GM18517 (cell line): Measurements from ENCODE around the gene USP3.
"Not testable (repeated sequence)": the region's sequence is repeated elsewhere in the genome, so short reads cannot be mapped to it uniquely, and the experiment has no call there.

Experiments used
- ATAC-seq: cut with Tn5 transposase; IDR thresholded peaks from one replicate; pipeline ENCODE4 v1.9.1; 2021; ENCODE audit warnings: mild to moderate bottlenecking, moderate library complexity; ENCODE audit not compliant: unreplicated experiment

The USP3 gene

GRCh38 chr15:63509955-63510940 lies 5.9 kb downstream of the USP3 start:
- no peak for ATAC-seq

- no peak for ATAC-seq
These were observed 7.8 kb downstream of the USP3 start for GRCh38 chr15:63512148-63512547.

GRCh38 chr15:63513271-63513670 lies 8.9 kb downstream of the USP3 start:
- no peak for ATAC-seq

DNA sequence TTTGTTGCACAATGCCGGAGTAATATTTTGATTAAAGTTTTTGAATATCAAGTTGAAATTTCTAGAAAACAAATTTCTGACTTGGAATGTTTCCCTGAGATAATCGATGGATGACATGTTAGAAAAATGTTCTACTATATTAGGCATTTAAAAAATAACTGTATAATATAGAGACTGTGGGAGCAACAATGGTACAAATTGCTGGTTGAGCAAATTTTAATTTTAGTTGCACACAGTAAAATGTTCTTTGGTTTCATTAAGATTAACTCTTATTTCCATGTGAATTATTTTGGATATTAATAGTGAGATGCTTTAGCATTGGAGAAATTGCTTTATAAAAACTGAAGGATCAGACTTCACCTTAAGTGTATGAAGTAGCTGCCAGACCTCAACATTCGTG lies 9.3 kb downstream of the USP3 start:
- no peak for ATAC-seq

- no peak for ATAC-seq
These were observed 10.1 kb downstream of the USP3 start for GRCh38 chr15:63514531-63514943.

GRCh38 chr15:63517202-63517601 lies 12.8 kb downstream of the USP3 start:
- no peak for ATAC-seq

GRCh38 chr15:63517628-63518027 lies 13.2 kb downstream of the USP3 start:
- ATAC-seq, result no peak

GRCh38 chr15:63519041-63519440 lies 14.6 kb downstream of the USP3 start:
- no peak for ATAC-seq

GRCh38 chr15:63519548-63520178 lies 15.3 kb downstream of the USP3 start:
- ATAC-seq, result no peak

- ATAC-seq, result not testable (repeated sequence)
These were observed 16.1 kb downstream of the USP3 start for GRCh38 chr15:63520462-63520861.

DNA sequence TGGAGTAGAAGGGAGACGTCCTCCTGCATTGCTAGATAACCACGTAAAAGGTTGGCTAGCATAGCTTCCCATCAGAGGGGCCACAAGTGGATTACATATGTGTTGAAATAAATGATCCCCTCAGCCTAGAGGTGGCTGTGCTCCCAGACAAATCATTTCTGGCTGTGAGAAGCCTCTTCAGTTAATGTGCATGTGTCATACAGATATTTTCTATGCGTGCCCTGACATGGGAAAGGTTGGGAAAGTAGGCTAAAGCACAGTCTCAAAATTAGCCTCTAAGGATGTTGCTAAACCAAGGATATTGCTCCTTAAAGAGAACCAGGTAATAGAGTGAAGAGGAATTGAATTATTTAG lies 17.8 kb downstream of the USP3 start:
- no peak for ATAC-seq

- no peak for ATAC-seq
These were observed 19.1 kb downstream of the USP3 start for GRCh38 chr15:63523306-63523990.

DNA sequence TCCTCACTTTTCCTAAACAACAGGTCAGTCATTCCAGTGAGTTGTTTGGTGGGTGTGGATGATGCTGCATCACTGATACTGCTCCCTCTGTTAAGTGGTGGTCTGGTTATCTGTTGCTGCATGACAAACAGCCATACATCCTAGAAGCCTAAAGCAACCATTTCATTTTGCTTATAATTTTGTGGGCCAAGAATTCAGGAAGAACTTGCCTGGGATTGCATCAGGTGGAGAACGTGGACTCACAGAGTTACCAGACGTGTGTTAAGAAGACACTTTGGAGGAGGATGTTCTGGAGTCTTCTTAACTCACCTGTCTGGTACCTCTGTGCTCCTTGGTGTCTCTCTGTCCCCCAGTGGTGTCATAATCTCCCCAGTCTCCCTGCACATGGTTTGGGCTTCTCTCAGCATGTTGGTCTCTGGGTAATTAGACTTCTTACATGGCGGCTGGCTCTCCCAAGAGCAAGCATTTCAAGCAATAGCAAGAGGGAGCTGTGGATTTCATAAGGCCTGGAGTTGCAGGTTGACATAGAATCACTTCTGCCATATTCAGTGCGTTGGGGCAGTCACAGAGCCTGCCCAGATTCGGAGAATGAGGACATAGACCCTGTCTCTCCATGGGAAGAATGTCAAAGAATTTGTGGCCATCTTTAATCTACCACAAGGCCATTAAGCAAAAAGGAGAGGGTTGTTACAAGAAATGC lies 20.1 kb downstream of the USP3 start:
- no peak for ATAC-seq

GRCh38 chr15:63526401-63526800 lies 22.0 kb downstream of the USP3 start:
- ATAC-seq, result no peak

DNA sequence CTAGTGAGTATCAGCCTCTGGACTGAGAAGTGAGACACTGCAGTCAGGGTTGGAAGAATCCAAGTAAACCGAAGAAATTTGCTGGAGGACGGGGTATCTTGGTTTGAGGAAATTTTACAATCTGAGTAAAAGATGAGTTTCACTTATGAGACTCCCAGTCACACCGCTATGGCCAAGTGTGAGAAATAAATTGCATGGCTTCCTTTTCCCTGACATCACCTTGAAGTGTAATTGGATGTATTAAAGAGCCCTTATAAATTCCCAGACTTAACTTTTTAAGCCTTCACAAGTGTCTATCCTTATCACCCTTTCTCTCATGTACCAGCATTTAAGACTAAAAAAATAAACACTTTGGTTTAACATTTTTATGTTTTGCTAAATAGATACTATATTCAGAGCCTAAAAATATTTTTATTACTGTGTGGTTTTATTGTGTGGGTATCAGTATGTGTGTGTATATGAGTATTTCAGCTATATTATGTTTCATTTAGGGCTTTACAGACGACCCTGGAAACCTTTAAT lies 23.8 kb downstream of the USP3 start:
- ATAC-seq, result no peak

- ATAC-seq, result no peak
These were observed 25.8 kb downstream of the USP3 start for GRCh38 chr15:63530235-63530634.

- ATAC-seq, result no peak
These were observed 26.4 kb downstream of the USP3 start for GRCh38 chr15:63530752-63531299.

DNA sequence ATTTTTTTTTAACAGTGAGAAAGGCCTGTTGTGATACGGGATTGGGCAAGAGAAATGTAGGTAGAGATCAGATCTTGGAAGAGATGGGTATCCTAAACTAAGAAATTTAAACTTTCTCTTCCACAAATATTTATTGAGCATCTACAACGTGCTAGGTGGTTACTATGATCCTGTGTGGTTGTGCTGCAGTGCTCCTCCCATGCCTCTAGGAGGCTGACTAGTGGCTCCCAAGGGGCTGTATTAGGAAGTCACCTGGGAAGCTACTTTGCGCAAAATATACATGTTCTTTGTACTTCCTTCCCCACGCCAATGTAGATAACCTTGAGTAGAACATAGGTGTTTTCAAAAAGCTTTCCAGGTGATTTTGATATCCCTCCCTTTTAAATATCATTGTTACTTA lies 27.2 kb downstream of the USP3 start:
- ATAC-seq, result no peak

- ATAC-seq, result no peak
These were observed 27.9 kb downstream of the USP3 start for GRCh38 chr15:63532307-63532744.

- ATAC-seq, result not testable (repeated sequence)
These were observed 30.5 kb downstream of the USP3 start for GRCh38 chr15:63534888-63535287.
